Nephron progenitor cell (in vitro differentiated cells): ENCODE measurements around the gene NEXMIF.
"Not testable (repeated sequence)": the region's sequence is repeated elsewhere in the genome, so short reads cannot be mapped to it uniquely, and the experiment has no call there.

Experiments used
- DNase-seq: peaks from one replicate; pipeline ENCODE4 v3.0.0; 2021
- H3K27ac Mint-ChIP-seq: 2 replicates; pipeline ENCODE4 v1.8.0; 2021; ENCODE audit warnings: mild to moderate bottlenecking, moderate library complexity, mixed read lengths
- H3K27me3 Mint-ChIP-seq: 2 replicates; pipeline ENCODE4 v1.8.0; 2021; ENCODE audit warnings: mild to moderate bottlenecking, low read depth, mixed read lengths; ENCODE audit not compliant: poor library complexity
- H3K36me3 Mint-ChIP-seq: 2 replicates; pipeline ENCODE4 v1.8.0; 2021; ENCODE audit warnings: low read depth, mixed read lengths
- H3K4me1 Mint-ChIP-seq: 2 replicates; pipeline ENCODE4 v1.8.0; 2021; ENCODE audit warnings: mixed read lengths
- H3K4me3 Mint-ChIP-seq: 2 replicates; pipeline ENCODE4 v1.8.0; 2021; ENCODE audit warnings: mild to moderate bottlenecking, moderate library complexity, mixed read lengths
- H3K9me3 Mint-ChIP-seq: 2 replicates; pipeline ENCODE4 v1.8.0; 2021; ENCODE audit warnings: mild to moderate bottlenecking, moderate library complexity, mixed read lengths
- TF ChIP-seq, protein P1 (sequence below): fragments of 200-600 bp; sonication (generic); IDR thresholded peaks from 2 replicates; pipeline ENCODE4 v1.5.0; 2021; ENCODE audit warnings: antibody characterized with exemption

Gene NEXMIF

DNA sequence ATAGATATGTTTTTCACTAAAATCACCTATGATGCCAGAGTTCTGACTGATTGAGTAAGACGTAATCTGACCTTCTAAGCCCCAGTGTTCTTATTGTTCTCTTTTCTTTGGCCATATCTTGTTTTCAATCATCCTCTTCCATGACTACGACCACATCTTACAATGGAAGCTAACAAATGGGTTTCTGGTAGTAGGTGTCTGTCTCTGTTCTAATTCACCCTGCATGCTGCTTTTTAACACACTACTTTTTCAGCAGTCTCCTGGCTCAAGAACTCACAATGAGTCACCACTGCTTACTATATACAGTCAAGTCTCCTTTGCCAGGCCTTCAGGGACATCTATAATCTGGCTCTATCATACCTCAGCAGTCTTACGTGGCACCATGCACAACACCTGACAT lies 146.1 kb downstream of the NEXMIF start:
- Mint-ChIP-seq H3K4me1 (no peaks in the 10 kb centered on the region), H3K4me3 (no peak overlapping the region), H3K27me3 (peaks cover 3% of the 10 kb centered on the region), H3K9me3 (peaks cover 6% of the 10 kb centered on the region), H3K27ac (no peak overlapping the region), H3K36me3 (no peaks in the 10 kb centered on the region)
- TF ChIP-seq, protein P1, sequence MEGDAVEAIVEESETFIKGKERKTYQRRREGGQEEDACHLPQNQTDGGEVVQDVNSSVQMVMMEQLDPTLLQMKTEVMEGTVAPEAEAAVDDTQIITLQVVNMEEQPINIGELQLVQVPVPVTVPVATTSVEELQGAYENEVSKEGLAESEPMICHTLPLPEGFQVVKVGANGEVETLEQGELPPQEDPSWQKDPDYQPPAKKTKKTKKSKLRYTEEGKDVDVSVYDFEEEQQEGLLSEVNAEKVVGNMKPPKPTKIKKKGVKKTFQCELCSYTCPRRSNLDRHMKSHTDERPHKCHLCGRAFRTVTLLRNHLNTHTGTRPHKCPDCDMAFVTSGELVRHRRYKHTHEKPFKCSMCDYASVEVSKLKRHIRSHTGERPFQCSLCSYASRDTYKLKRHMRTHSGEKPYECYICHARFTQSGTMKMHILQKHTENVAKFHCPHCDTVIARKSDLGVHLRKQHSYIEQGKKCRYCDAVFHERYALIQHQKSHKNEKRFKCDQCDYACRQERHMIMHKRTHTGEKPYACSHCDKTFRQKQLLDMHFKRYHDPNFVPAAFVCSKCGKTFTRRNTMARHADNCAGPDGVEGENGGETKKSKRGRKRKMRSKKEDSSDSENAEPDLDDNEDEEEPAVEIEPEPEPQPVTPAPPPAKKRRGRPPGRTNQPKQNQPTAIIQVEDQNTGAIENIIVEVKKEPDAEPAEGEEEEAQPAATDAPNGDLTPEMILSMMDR = no peak
- no peak for DNase-seq

DNA sequence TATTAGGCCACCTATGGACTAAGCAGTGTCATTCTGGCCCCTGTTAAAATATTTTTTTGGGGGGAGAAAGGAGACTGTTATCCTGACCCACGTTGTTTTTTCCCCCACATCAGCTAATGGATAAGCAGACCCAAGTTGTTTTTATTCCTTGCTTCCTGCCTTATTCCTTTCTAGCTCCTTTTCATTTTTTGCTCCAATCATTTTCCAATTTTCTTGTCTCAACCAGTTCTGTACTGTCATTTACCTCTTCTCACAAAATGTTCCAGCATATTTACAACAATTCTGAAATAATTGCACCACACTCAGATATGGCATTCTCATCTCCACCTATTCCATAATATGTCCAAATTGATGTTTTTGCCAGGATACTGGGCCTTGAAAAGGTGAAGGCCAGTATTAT lies 150.3 kb downstream of the NEXMIF start:
- Mint-ChIP-seq H3K27me3 (peaks cover 3% of the 10 kb centered on the region), H3K36me3 (no peaks in the 10 kb centered on the region), H3K4me3 (no peak overlapping the region), H3K4me1 (no peaks in the 10 kb centered on the region), H3K27ac (no peak overlapping the region), H3K9me3 (no peaks in the 10 kb centered on the region)
- TF ChIP-seq, protein P1 = no peak
- DNase-seq = no peak

DNA sequence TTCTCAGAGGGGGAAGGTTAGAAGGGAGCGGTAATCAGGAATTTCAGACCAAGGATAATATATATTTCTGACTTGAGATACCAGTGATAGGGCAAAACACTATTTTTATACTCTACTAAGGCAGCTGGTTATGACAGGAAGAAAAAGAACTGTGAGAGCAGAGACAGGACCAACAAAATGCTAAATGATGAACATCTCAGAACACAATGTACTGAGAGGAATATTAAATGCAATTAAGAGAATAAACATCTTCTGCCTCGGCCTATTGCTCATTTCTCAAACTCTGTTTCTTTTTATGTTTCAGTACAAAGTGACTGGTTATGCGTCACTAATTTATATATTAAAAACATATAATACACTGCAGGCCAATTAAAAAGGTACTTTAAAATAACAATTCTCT lies 188.8 kb downstream of the NEXMIF start:
- Mint-ChIP-seq H3K4me3 (no peak overlapping the region), H3K36me3 (no peaks in the 10 kb centered on the region), H3K27me3 (no peaks in the 10 kb centered on the region), H3K27ac (no peak overlapping the region), H3K9me3 (peaks cover 29% of the 10 kb centered on the region), H3K4me1 (no peaks in the 10 kb centered on the region)
- DNase-seq = no peak
- TF ChIP-seq, protein P1 = no peak

DNA sequence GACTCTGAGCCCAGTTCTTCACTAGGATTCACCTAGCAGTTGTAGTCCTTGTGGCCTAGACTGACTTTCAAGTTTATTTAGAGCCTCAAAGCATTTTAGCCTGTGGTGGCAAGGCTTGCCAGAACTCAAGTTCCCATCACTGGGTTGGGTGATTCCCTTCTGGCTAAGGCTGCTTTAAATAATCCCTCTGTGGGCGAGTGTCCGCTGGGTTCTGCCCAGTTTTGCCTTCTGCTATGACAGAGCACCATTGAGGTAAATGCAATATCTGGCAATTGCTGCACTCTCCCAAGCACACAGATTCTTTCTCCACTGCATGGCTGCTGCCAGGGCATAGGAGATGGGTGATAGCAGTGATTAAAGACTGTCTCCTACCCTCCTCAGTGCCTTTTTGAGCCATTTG lies 220.0 kb downstream of the NEXMIF start:
- H3K27me3 Mint-ChIP-seq = no peaks in the 10 kb centered on the region
- no peak for DNase-seq
- H3K4me3 Mint-ChIP-seq = no peak overlapping the region
- TF ChIP-seq, protein P1 = no peak
- H3K27ac Mint-ChIP-seq = no peak overlapping the region
- H3K4me1 Mint-ChIP-seq = no peaks in the 10 kb centered on the region
- no peaks in the 10 kb centered on the region for H3K36me3 Mint-ChIP-seq
- peaks cover 44% of the 10 kb centered on the region for H3K9me3 Mint-ChIP-seq

DNA sequence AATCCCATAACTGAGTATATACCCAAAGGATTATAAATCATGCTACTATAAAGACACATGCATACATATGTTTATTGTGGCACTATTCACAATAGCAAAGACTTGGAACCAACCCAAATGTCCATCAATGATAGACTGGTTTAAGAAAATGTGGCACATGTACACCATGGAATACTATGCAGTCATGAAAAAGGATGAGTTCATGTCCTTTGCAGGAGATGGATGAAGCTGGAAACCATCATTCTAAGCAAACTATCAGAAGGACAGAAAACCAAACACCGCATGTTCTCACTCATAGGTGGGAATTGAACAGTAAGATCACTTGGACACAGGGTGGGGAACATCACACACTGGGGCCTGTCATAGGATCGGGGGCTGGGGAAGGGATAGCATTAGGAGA lies 223.9 kb downstream of the NEXMIF start:
- H3K4me1 Mint-ChIP-seq, H3K27me3 Mint-ChIP-seq, H3K36me3 Mint-ChIP-seq, H3K4me3 Mint-ChIP-seq, H3K27ac Mint-ChIP-seq, DNase-seq: not testable (repeated sequence)
- H3K9me3 Mint-ChIP-seq = peaks cover 47% of the 10 kb centered on the region

DNA sequence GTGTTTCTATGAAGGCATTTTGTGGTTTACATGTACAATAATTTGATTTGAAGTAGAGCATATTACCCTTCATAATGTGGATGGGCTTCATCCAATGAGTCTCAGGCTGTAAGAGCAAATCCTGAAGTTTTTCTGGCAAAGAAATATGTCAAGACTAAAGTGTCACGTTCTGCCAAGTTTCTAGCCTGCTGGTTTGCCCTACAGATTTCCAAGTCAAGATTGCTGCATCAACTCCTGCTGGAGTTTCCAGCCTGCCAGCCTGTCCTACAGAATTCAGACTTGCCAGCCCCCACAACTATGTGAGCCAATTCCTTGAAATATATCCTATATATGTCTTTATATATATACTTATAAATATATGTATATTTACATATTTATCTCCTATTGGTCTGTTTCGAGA lies 240.8 kb downstream of the NEXMIF start:
- Mint-ChIP-seq H3K36me3 (no peaks in the 10 kb centered on the region), H3K9me3 (peaks cover 46% of the 10 kb centered on the region), H3K27ac (no peak overlapping the region), H3K27me3 (no peaks in the 10 kb centered on the region), H3K4me1 (no peaks in the 10 kb centered on the region), H3K4me3 (no peak overlapping the region)
- TF ChIP-seq, protein P1 = no peak
- DNase-seq = no peak
